SK-N-SH (cell line): ENCODE data around the gene TRNT1. TPM values are rescaled to one million over a fixed set of nuclear protein-coding genes. Genes with fewer than 3 reads are reported as not detected.

Source experiments
- CTCF ChIA-PET: fragments of 300-600, 350-600 bp; formaldehyde crosslinking; extraction: SDS; loops from one replicate; lab custom pipeline; 2021; lab: Yijun Ruan, JAX
- POLR2A ChIA-PET: fragments of 350-600 bp; sonication (Branson Sonifier 250); formaldehyde crosslinking; extraction: SDS; loops from one replicate; lab custom pipeline; 2020; ENCODE audit warnings: antibody characterized with exemption, inconsistent platforms; lab: Yijun Ruan, JAX
- DNase-seq: peaks from one replicate; pipeline ENCODE4 v3.0.0; 2012
- H2AFZ ChIP-seq: fragments of 200-600 bp; sonication (generic); 2 replicates; pipeline ENCODE4 v1.8.1; 2016; ENCODE audit warnings: antibody characterized with exemption, mild to moderate bottlenecking, low read depth
- H3F3A ChIP-seq: fragments of 200-600 bp; sonication (generic); replicated peaks from 2 replicates; pipeline ENCODE3; 2016; ENCODE audit warnings: antibody characterized with exemption, mild to moderate bottlenecking; ENCODE audit not compliant: insufficient read depth
- H3K27ac ChIP-seq, 2 experiments: fragments of 200-500 bp in 1 of 2; fragments of 200-600 bp in 1 of 2; sonication (Bioruptor generic) in 1 of 2; sonication (generic), shearing (Covaris generic) in 1 of 2; 2 replicates each; pipeline versions ENCODE4 v1.5.1 to v1.6.1; 2014 to 2016; ENCODE audit warnings: low read depth in 2 of 2, inconsistent platforms in 1 of 2, low read length in 1 of 2, mild to moderate bottlenecking in 1 of 2, mixed read lengths in 1 of 2
- H3K27me3 ChIP-seq: fragments of 200-600 bp; sonication (generic), shearing (Covaris generic); 2 replicates; pipeline ENCODE4 v1.6.1; 2016; ENCODE audit warnings: mixed run types; ENCODE audit not compliant: insufficient read depth
- H3K36me3 ChIP-seq, 2 experiments: fragments of 200-500 bp in 1 of 2; fragments of 200-600 bp in 1 of 2; sonication (Bioruptor generic) in 1 of 2; sonication (generic) in 1 of 2; replicated peaks in 1 of 2; 2 replicates each; pipeline versions ENCODE3 to v1.5.1; 2014 to 2016; ENCODE audit warnings: low read length in 1 of 2, mild to moderate bottlenecking in 1 of 2; ENCODE audit not compliant: insufficient read depth in 2 of 2, control insufficient read depth in 1 of 2
- H3K4me1 ChIP-seq, 2 experiments: fragments of 200-500 bp in 1 of 2; fragments of 200-600 bp in 1 of 2; sonication (Bioruptor generic) in 1 of 2; sonication (generic), shearing (Covaris generic) in 1 of 2; 2 replicates each; pipeline versions ENCODE4 v1.5.1 to v1.6.1; 2014 to 2016; ENCODE audit warnings: low read depth in 1 of 2, low read length in 1 of 2, mixed run types in 1 of 2; ENCODE audit not compliant: insufficient read depth in 2 of 2, control insufficient read depth in 1 of 2
- H3K4me2 ChIP-seq: fragments of 200-600 bp; sonication (generic), shearing (Covaris generic); 2 replicates; pipeline ENCODE4 v1.6.1; 2017; ENCODE audit warnings: mixed run types
- H3K4me3 ChIP-seq, 2 experiments: fragments of 200-500 bp in 1 of 2; fragments of 200-600 bp in 1 of 2; sonication (Bioruptor generic) in 1 of 2; sonication (generic), shearing (Covaris generic) in 1 of 2; 2 replicates each; pipeline versions ENCODE4 v1.5.1 to v1.8.1; 2014 to 2016; ENCODE audit warnings: low read depth in 2 of 2, inconsistent platforms in 1 of 2, low read length in 1 of 2, mild to moderate bottlenecking in 1 of 2, mixed read lengths in 1 of 2, moderate library complexity in 1 of 2
- H3K79me2 ChIP-seq: fragments of 200-600 bp; sonication (generic); 2 replicates; pipeline ENCODE4 v1.8.1; 2017; ENCODE audit warnings: mild to moderate bottlenecking; ENCODE audit not compliant: insufficient read depth
- H3K9ac ChIP-seq: fragments of 200-600 bp; sonication (generic); 2 replicates; pipeline ENCODE4 v1.6.1; 2017; ENCODE audit warnings: mixed run types
- H3K9me2 ChIP-seq: fragments of 200-600 bp; sonication (generic); 2 replicates; pipeline ENCODE4 v1.6.1; 2017; ENCODE audit warnings: mixed run types
- H3K9me3 ChIP-seq: fragments of 200-600 bp; sonication (generic); 2 replicates; pipeline ENCODE4 v1.6.1; 2017; ENCODE audit warnings: mixed run types, mild to moderate bottlenecking, moderate library complexity
- H4K20me1 ChIP-seq: fragments of 200-600 bp; sonication (generic); 2 replicates; pipeline ENCODE4 v1.6.1; 2017; ENCODE audit warnings: mild to moderate bottlenecking, mixed run types; ENCODE audit not compliant: insufficient read depth
- ELF1 ChIP-seq: IDR thresholded peaks from 2 replicates; pipeline ENCODE4 v1.4.0; 2012
- FOXJ3 ChIP-seq: sonication (generic); formaldehyde crosslinking; IDR thresholded peaks from 2 replicates; pipeline ENCODE4 v1.5.1; 2020; ENCODE audit warnings: mild to moderate bottlenecking, missing genetic modification reagents
- GABPA ChIP-seq: IDR thresholded peaks from 2 replicates; pipeline ENCODE4 v1.4.0; 2012; ENCODE audit warnings: low read depth, mild to moderate bottlenecking
- GATA2 ChIP-seq: sonication (generic); formaldehyde crosslinking; IDR thresholded peaks from 2 replicates; pipeline ENCODE4 v1.5.0; 2020; ENCODE audit warnings: mild to moderate bottlenecking, missing genetic modification reagents
- IRF3 ChIP-seq: fragments of 150-350 bp; IDR thresholded peaks from 2 replicates; pipeline ENCODE4 v1.6.1; 2016; ENCODE audit warnings: mild to moderate bottlenecking, low read depth, low read length
- JUND ChIP-seq: IDR thresholded peaks from 2 replicates; pipeline ENCODE4 v1.4.0; 2012
- MEF2A ChIP-seq: IDR thresholded peaks from 2 replicates; pipeline ENCODE4 v1.4.0; 2012; ENCODE audit warnings: low read depth, borderline replicate concordance
- NRF1 ChIP-seq: IDR thresholded peaks from 2 replicates; pipeline ENCODE4 v1.6.1; 2012; ENCODE audit warnings: low read depth, mild to moderate bottlenecking, low read length
- PBX3 ChIP-seq: IDR thresholded peaks from 2 replicates; pipeline ENCODE4; 2012
- RCOR1 ChIP-seq: fragments of 150-350 bp; IDR thresholded peaks from 2 replicates; pipeline ENCODE4 v1.6.1; 2017; ENCODE audit warnings: antibody characterized with exemption, low read length
- RXRA ChIP-seq: IDR thresholded peaks from 2 replicates; pipeline ENCODE4 v1.4.0; 2012; ENCODE audit warnings: low read depth, mild to moderate bottlenecking, borderline replicate concordance
- TEAD4 ChIP-seq: IDR thresholded peaks from 2 replicates; pipeline ENCODE4 v1.4.0; 2012; ENCODE audit warnings: mild to moderate bottlenecking, borderline replicate concordance; ENCODE audit not compliant: insufficient read depth
- YY1 ChIP-seq: IDR thresholded peaks from 2 replicates; pipeline ENCODE4 v1.4.0; 2012; ENCODE audit warnings: low read depth, mild to moderate bottlenecking
- WGBS: methylation state at CpG from one replicate; pipeline ENCODE4 v1.1.6; 2017; ENCODE audit warnings: low lambda C conversion rate; 5-methylcytosine and 5-hydroxymethylcytosine counted together
- polyA plus RNA-seq, 3 experiments: library from polyadenylated mRNA; depleted of rRNA; stranded (reverse); fragments of >200 nt; gene quantifications; 2 replicates each; pipeline ENCODE4 v1.2.3, GENCODE V29; 2012
- TF ChIP-seq, protein P1 (sequence below): IDR thresholded peaks from 2 replicates; pipeline ENCODE4 v1.4.0; 2012; ENCODE audit warnings: low read depth, borderline replicate concordance
- TF ChIP-seq, protein P2 (sequence below): fragments of 200-600 bp; sonication (generic); IDR thresholded peaks from 2 replicates; pipeline ENCODE4 v1.6.1; 2017; ENCODE audit warnings: antibody characterized with exemption, mild to moderate bottlenecking, moderate library complexity
- TF ChIP-seq, protein P3 (sequence below): IDR thresholded peaks from 2 replicates; pipeline ENCODE4 v1.6.1; 2012; ENCODE audit warnings: mild to moderate bottlenecking, low read depth, low read length, moderate library complexity

TRNT1 gene
- polyA plus RNA-seq, 1 of the 3 experiments (the other 2 are of a cell fraction), result 7.4 TPM

DNA sequence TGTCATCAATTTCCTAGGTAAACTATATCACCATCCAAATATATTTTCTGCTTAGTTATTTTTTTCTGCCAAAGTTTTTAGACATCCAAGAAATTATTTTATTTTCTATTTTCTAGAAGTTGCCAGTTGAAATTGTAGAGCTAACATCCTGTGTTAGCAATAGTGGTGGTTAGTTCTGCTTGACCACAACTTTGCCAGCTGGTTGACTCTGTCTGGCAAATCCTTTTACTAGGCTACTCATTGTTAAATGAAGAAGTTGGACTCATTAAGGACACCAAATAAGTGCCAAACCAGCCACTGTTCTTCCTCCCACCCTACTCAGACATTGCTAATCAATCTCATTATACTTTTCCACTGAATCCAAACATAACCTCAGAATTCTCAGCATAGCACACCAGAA is 68.1 kb downstream of the TRNT1 start:
- Histone ChIP-seq H3K79me2 (no peaks in the 10 kb centered on the region), H3K4me2 (no peak overlapping the region), H3K4me3 (no peak overlapping the region), H3K36me3 (no peaks in the 10 kb centered on the region), H3K9me3 (no peaks in the 10 kb centered on the region), H3K4me1 (no peaks in the 10 kb centered on the region; a peak in 1 of 4 replicates), H4K20me1 (no peaks in the 10 kb centered on the region), H3K9ac (no peak overlapping the region), H3K27me3 (no peaks in the 10 kb centered on the region; the same call in 1 of the 2 replicates), H2AFZ (no peak overlapping the region), H3K27ac (no peak overlapping the region), H3F3A (no peaks in the 10 kb centered on the region), H3K9me2 (no peaks in the 10 kb centered on the region)
- ChIA-PET CTCF (no interaction called here), POLR2A (no interaction called here)
- DNase-seq, result no peak
- TF ChIP-seq TEAD4 (no peak), RCOR1 (no peak), IRF3 (no peak), PBX3 (no peak), YY1 (no peak), FOXJ3 (no peak), JUND (no peak), ELF1 (no peak)
- TF ChIP-seq, protein P1, sequence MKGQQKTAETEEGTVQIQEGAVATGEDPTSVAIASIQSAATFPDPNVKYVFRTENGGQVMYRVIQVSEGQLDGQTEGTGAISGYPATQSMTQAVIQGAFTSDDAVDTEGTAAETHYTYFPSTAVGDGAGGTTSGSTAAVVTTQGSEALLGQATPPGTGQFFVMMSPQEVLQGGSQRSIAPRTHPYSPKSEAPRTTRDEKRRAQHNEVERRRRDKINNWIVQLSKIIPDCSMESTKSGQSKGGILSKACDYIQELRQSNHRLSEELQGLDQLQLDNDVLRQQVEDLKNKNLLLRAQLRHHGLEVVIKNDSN, result no peak

DNA sequence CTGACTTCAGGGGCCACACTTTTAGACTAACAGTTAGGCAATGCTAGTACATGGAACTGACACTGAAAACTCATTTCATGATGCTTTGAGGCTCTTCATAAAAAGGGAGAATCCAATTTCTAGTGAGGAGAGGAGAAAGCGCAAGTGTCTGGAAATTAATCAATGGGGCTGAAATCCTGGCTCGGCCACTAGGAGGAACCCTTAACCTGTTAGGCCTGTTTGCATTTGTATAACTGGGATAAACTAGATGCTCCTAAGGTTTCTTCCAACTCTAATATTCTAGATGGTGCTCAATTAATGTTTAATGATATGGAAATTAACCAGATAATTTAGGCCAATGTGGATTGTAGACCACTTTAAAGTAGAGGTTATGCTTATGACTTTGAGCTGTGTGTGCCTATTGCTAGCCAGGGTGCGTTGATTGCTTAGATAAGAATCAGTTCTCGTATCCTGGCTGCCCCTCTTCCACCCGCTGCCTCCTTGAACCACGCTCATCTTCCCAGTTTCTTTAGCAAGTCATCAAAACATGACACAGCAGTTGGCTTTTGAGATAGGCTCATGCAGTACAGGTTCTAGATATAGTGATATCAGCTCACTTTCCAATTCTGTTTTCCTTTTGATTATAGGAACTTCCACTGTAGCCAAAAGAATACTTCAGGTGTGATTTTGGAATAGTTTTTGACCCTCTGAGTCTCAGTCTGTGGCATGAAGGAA is 69.6 kb downstream of the TRNT1 start:
- DNase-seq, result peak; percentile 6
- no peak for TF ChIP-seq RXRA
- no peak for TF ChIP-seq PBX3
- no peak for TF ChIP-seq NRF1
- no peak for TF ChIP-seq GABPA
- no peak for TF ChIP-seq ELF1
- TF ChIP-seq, protein P2, sequence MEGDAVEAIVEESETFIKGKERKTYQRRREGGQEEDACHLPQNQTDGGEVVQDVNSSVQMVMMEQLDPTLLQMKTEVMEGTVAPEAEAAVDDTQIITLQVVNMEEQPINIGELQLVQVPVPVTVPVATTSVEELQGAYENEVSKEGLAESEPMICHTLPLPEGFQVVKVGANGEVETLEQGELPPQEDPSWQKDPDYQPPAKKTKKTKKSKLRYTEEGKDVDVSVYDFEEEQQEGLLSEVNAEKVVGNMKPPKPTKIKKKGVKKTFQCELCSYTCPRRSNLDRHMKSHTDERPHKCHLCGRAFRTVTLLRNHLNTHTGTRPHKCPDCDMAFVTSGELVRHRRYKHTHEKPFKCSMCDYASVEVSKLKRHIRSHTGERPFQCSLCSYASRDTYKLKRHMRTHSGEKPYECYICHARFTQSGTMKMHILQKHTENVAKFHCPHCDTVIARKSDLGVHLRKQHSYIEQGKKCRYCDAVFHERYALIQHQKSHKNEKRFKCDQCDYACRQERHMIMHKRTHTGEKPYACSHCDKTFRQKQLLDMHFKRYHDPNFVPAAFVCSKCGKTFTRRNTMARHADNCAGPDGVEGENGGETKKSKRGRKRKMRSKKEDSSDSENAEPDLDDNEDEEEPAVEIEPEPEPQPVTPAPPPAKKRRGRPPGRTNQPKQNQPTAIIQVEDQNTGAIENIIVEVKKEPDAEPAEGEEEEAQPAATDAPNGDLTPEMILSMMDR, result peak; percentile 56
- no peak for TF ChIP-seq MEF2A
- TF ChIP-seq YY1, result no peak
- TF ChIP-seq GATA2 (CRISPR knock-in tag), result no peak
- TF ChIP-seq, protein P3, sequence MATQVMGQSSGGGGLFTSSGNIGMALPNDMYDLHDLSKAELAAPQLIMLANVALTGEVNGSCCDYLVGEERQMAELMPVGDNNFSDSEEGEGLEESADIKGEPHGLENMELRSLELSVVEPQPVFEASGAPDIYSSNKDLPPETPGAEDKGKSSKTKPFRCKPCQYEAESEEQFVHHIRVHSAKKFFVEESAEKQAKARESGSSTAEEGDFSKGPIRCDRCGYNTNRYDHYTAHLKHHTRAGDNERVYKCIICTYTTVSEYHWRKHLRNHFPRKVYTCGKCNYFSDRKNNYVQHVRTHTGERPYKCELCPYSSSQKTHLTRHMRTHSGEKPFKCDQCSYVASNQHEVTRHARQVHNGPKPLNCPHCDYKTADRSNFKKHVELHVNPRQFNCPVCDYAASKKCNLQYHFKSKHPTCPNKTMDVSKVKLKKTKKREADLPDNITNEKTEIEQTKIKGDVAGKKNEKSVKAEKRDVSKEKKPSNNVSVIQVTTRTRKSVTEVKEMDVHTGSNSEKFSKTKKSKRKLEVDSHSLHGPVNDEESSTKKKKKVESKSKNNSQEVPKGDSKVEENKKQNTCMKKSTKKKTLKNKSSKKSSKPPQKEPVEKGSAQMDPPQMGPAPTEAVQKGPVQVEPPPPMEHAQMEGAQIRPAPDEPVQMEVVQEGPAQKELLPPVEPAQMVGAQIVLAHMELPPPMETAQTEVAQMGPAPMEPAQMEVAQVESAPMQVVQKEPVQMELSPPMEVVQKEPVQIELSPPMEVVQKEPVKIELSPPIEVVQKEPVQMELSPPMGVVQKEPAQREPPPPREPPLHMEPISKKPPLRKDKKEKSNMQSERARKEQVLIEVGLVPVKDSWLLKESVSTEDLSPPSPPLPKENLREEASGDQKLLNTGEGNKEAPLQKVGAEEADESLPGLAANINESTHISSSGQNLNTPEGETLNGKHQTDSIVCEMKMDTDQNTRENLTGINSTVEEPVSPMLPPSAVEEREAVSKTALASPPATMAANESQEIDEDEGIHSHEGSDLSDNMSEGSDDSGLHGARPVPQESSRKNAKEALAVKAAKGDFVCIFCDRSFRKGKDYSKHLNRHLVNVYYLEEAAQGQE, result no peak

More for the DNA sequence above, 69.6 kb downstream of the TRNT1 start:
- no peaks in the 10 kb centered on the region for H3K9me2 ChIP-seq
- ChIA-PET POLR2A (no interaction called here), CTCF (interaction anchor here (0.6 to 1.4 kb wide), 6 partner anchors 14 to 1499 kb away, joined by 3 to 7 read pairs (median 3); no protein-coding TSS in a partner anchor)
- no peaks in the 10 kb centered on the region for H3K4me1 ChIP-seq
- H4K20me1 ChIP-seq, result no peaks in the 10 kb centered on the region
- 43% methylated on average over 6 of the region's 6 CpGs for WGBS
- H2AFZ ChIP-seq, result no peak overlapping the region
- H3K9me3 ChIP-seq, result no peaks in the 10 kb centered on the region
- no peaks in the 10 kb centered on the region for H3F3A ChIP-seq
- H3K4me2 ChIP-seq, result no peak overlapping the region
- H3K27me3 ChIP-seq, result no peaks in the 10 kb centered on the region; the same call in 1 of the 2 replicates
- no peaks in the 10 kb centered on the region for H3K79me2 ChIP-seq
- H3K36me3 ChIP-seq, result no peaks in the 10 kb centered on the region
- H3K9ac ChIP-seq, result no peak overlapping the region
- no peak overlapping the region for H3K27ac ChIP-seq
- no peak overlapping the region; a peak in 1 of 4 replicates for H3K4me3 ChIP-seq
